K562 (cell line): ENCODE results near the gene SPATA45. TPM values are rescaled to one million over a fixed set of nuclear protein-coding genes. Genes with fewer than 3 reads are reported as not detected.

Source experiments
- ATAC-seq: fragments of 200-7000 bp; cut with Tn5 transposase; 3 replicates; pipeline ENCODE4 v1.9.1; 2020; ENCODE audit warnings: moderate library complexity
- BruUV-seq: library from RNA; stranded (reverse); fragments of 400-500 nt; replicated peaks from 2 replicates; lab custom pipeline; 2021; lab: Mats Ljungman, UMichigan
- CTCF ChIA-PET: fragments of 300-600 bp; formaldehyde crosslinking; extraction: SDS; loops from one replicate; lab custom pipeline; 2021; ENCODE audit warnings: low intra/inter-chr PET ratio; lab: Yijun Ruan, JAX
- POLR2A ChIA-PET: fragments of 300-600, 350-650 bp; sonication (Branson Sonifier 250); formaldehyde crosslinking; extraction: SDS; loops from one replicate; lab custom pipeline; 2021; ENCODE audit warnings: antibody characterized with exemption, inconsistent platforms; lab: Yijun Ruan, JAX
- DNase-seq, 4 experiments: peaks; one replicate each; pipeline versions ENCODE4 v3.0.0 to v3.0.0-alpha.2; 2011 to 2018; ENCODE audit warnings: low spot score in 3 of 4, mixed read lengths in 3 of 4; ENCODE audit errors: extremely low read depth in 1 of 4
- FAIRE-seq: peaks from 2 replicates; lab custom pipeline; 2011; peaks lifted over from hg19 to GRCh38; lab: Jason Lieb, UNC
- H2AFZ ChIP-seq: 2 replicates; pipeline ENCODE4 v1.6.0; 2011; ENCODE audit warnings: low read depth, low read length, control low read depth, inconsistent platforms
- H3K27ac ChIP-seq: fragments of 200-600 bp; 3 replicates; pipeline ENCODE4 v1.8.0; 2011; ENCODE audit warnings: low read depth, mild to moderate bottlenecking, control low read depth, inconsistent platforms, low read length, moderate library complexity, mixed read lengths; ENCODE audit errors: extremely low read depth
- H3K27me3 ChIP-seq, 2 experiments: fragments of 300-600 bp in 1 of 2; 2 replicates in 1 of 2; 3 replicates in 1 of 2; pipeline versions ENCODE4 v1.6.0 to v1.8.0; 2011; ENCODE audit warnings: inconsistent platforms in 2 of 2, low read length in 2 of 2, mild to moderate bottlenecking in 1 of 2, mixed read lengths in 1 of 2, moderate library complexity in 1 of 2; ENCODE audit not compliant: control insufficient read depth in 2 of 2, insufficient read depth in 2 of 2
- H3K36me3 ChIP-seq: fragments of 300-600 bp; 3 replicates; pipeline ENCODE4 v1.8.0; 2011; ENCODE audit warnings: mild to moderate bottlenecking, low read length, inconsistent platforms; ENCODE audit not compliant: control insufficient read depth, insufficient read depth
- H3K4me1 ChIP-seq, 2 experiments: fragments of 200-600 bp in 1 of 2; replicated peaks in 1 of 2; 2 replicates in 1 of 2; 3 replicates in 1 of 2; pipeline versions ENCODE4 v1.5.1 to v1.8.0; 2011; ENCODE audit warnings: inconsistent platforms in 2 of 2, low read length in 2 of 2, mild to moderate bottlenecking in 1 of 2, mixed read lengths in 1 of 2, moderate library complexity in 1 of 2; ENCODE audit not compliant: control insufficient read depth in 2 of 2, insufficient read depth in 2 of 2
- H3K4me2 ChIP-seq: 2 replicates; pipeline ENCODE4 v1.6.1; 2011; ENCODE audit warnings: low read length, control low read depth, inconsistent platforms, mixed read lengths; ENCODE audit not compliant: insufficient read depth
- H3K4me3 ChIP-seq: fragments of 200-600 bp; sonication (generic), shearing (Covaris generic); 2 replicates; pipeline ENCODE4 v1.5.1; 2016; ENCODE audit warnings: control low read depth, inconsistent platforms
- H3K79me2 ChIP-seq: fragments of 200-600 bp; 3 replicates; pipeline ENCODE4 v1.8.0; 2011; ENCODE audit warnings: low read length, inconsistent platforms; ENCODE audit not compliant: control insufficient read depth, insufficient read depth
- H3K9ac ChIP-seq, 2 experiments: 2 replicates each; pipeline versions ENCODE4 v1.6.0 to v1.6.1; 2011; ENCODE audit warnings: low read depth in 2 of 2, low read length in 2 of 2, control low read depth in 1 of 2, inconsistent platforms in 1 of 2, mild to moderate bottlenecking in 1 of 2, mixed read lengths in 1 of 2; ENCODE audit not compliant: insufficient read depth in 1 of 2
- H3K9me1 ChIP-seq: one replicate; pipeline ENCODE4 v1.6.0; 2011; ENCODE audit warnings: inconsistent platforms, mild to moderate bottlenecking, low read length, moderate library complexity; ENCODE audit not compliant: control insufficient read depth, insufficient read depth
- H3K9me3 ChIP-seq: replicated peaks from 2 replicates; pipeline ENCODE4 v1.5.1; 2011; ENCODE audit warnings: low read depth, low read length, inconsistent platforms; ENCODE audit not compliant: control insufficient read depth, insufficient read depth
- H4K20me1 ChIP-seq: replicated peaks from 2 replicates; pipeline ENCODE4 v1.6.1; 2011; ENCODE audit warnings: low read length, inconsistent platforms, mixed read lengths; ENCODE audit not compliant: control insufficient read depth, insufficient read depth
- ARID4B ChIP-seq: sonication (generic); formaldehyde crosslinking; IDR thresholded peaks from 2 replicates; pipeline ENCODE4 v1.8.0; 2022; ENCODE audit warnings: mild to moderate bottlenecking, missing genetic modification reagents
- ATF1 ChIP-seq, 2 experiments: fragments of 450-650 bp in 1 of 2; IDR thresholded peaks; 2 replicates each; pipeline ENCODE4 v1.6.1; 2016; ENCODE audit warnings: missing compliant biosample characterization in 1 of 2, missing genetic modification characterization in 1 of 2
- ATF7 ChIP-seq: fragments of 450-650 bp; IDR thresholded peaks from 2 replicates; pipeline ENCODE4 v1.7.1; 2014; ENCODE audit warnings: mild to moderate bottlenecking, moderate library complexity
- CCNT2 ChIP-seq: IDR thresholded peaks from 2 replicates; pipeline ENCODE4 v1.6.1; 2011; ENCODE audit warnings: borderline replicate concordance, low read depth, mild to moderate bottlenecking, moderate library complexity, mixed read lengths, low read length; ENCODE audit not compliant: insufficient read length; ENCODE audit errors: extremely low read depth
- CGGBP1 ChIP-seq: fragments of 250-450 bp; sonication (Bioruptor Pico); IDR thresholded peaks from 2 replicates; pipeline ENCODE4 v1.9.0; 2021; ENCODE audit warnings: mild to moderate bottlenecking
- EP300 ChIP-seq: IDR thresholded peaks from 2 replicates; pipeline ENCODE4 v1.6.1; 2012; ENCODE audit warnings: low read length, improper control_type of control experiment
- FOXK1 ChIP-seq: sonication (generic); formaldehyde crosslinking; IDR thresholded peaks from 2 replicates; pipeline ENCODE4 v1.8.0; 2022; ENCODE audit warnings: missing genetic modification reagents, mild to moderate bottlenecking, borderline replicate concordance
- FOXK2 ChIP-seq, 2 experiments: fragments of 450-650 bp; IDR thresholded peaks in 1 of 2; conservative IDR thresholded peaks in 1 of 2; 2 replicates each; pipeline ENCODE4 v1.6.1; 2016; ENCODE audit warnings: low read depth in 2 of 2, mild to moderate bottlenecking in 1 of 2
- MECOM ChIP-seq: fragments of 250-450 bp; sonication (Bioruptor Pico); IDR thresholded peaks from 2 replicates; pipeline ENCODE4 v1.8.0; 2022; ENCODE audit warnings: inconsistent platforms
- RBFOX2 ChIP-seq: fragments of 200-400 bp; formaldehyde crosslinking; IDR thresholded peaks from 2 replicates; pipeline ENCODE4 v1.6.1; 2017; ENCODE audit warnings: low read depth, mild to moderate bottlenecking, low read length, moderate library complexity
- SMAD1 ChIP-seq: fragments of 150-350 bp; IDR thresholded peaks from 2 replicates; pipeline ENCODE4 v1.6.1; 2014; ENCODE audit warnings: low read length, low read depth; ENCODE audit not compliant: partially characterized antibody
- USF2 ChIP-seq: sonication (generic); formaldehyde crosslinking; IDR thresholded peaks from 2 replicates; pipeline ENCODE4 v1.5.0; 2020; ENCODE audit warnings: missing genetic modification reagents
- WGBS: fragments of 100-300 bp; shearing (Covaris generic); methylation state at CpG from one replicate; pipeline ENCODE4 v1.1.6; 2016; ENCODE audit warnings: low coverage, mixed read lengths; ENCODE audit not compliant: insufficient coverage; ENCODE audit errors: missing lambda C conversion rate; 5-methylcytosine and 5-hydroxymethylcytosine counted together
- in situ Hi-C: fragments of 300-500 bp; cut with MboI; formaldehyde crosslinking; loops from 4 replicates; pipeline ENCODE4 v1.15.0; 2018; ENCODE audit warnings: inconsistent platforms, mixed read lengths
- intact Hi-C: fragments of 100-400 bp; cut with micrococcal nuclease; formaldehyde crosslinking; loops from 2 replicates; pipeline ENCODE4 v1.14.2; 2022
- polyA plus RNA-seq, 8 experiments: library from polyadenylated mRNA; depleted of rRNA in 4 of 8; stranded (reverse) in 5 of 8; unstranded in 3 of 8; fragments of >200 nt; fragmentation: Nextera tagmentation in 2 of 8; fragmentation: Illumina TruSeq in 1 of 8; extraction: Ambion mirVana in 2 of 8; extraction: Trizol in 1 of 8; gene quantifications; 2 replicates each; pipeline versions ENCODE4 v1.2.1 to v1.2.3, GENCODE V29; 2011 to 2014; ENCODE audit warnings: inconsistent platforms in 1 of 8, missing spikeins in 1 of 8
- total RNA-seq, 7 experiments: library from RNA; depleted of rRNA in 6 of 7; stranded (reverse); fragments of >200 nt in 6 of 7; fragmentation: Illumina TruSeq in 2 of 7; extraction: Trizol in 2 of 7; gene quantifications; 2 replicates each; pipeline versions ENCODE4 v1.2.1 to v1.2.3, GENCODE V29; 2011 to 2021; ENCODE audit warnings: low replicate concordance in 1 of 7

The SPATA45 gene
- total and polyA plus RNA-seq, 9 of the 15 experiments (the other 6 are each of a cell fraction or from before 2014, with no cell fraction given) = 0.18 TPM; not detected in 8

- peak; percentile 97 for TF ChIP-seq MECOM (CRISPR knock-in tag)
- TF ChIP-seq ATF7 = peak; percentile 75; the same call in 1 of the 2 replicates
- peak; percentile 68 for TF ChIP-seq SMAD1
- no peak for TF ChIP-seq CGGBP1 (CRISPR knock-in tag)
- TF ChIP-seq RBFOX2 = no peak
- peak; percentile 94 for TF ChIP-seq EP300
These were observed 13.5 kb upstream of the SPATA45 start (continued) for GRCh38 chr1:212860713-212861581.

- Histone ChIP-seq H3K27me3 (no peaks in the 10 kb centered on the region), H2AFZ (peak overlapping the region; percentile 97), H3K27ac (peak overlapping the region; percentile 85), H3K4me2 (peak overlapping the region; percentile 97), H4K20me1 (peaks cover 13% of the 10 kb centered on the region; the same call in 1 of the 2 replicates), H3K4me1 (peaks cover 29 to 31% of the 10 kb centered on the region in 2 experiments; a peak in 4 of 5 replicates), H3K79me2 (peaks cover 53% of the 10 kb centered on the region), H3K9me3 (no peaks in the 10 kb centered on the region), H3K36me3 (peaks cover 15% of the 10 kb centered on the region; the same call in 2 of the 3 replicates), H3K9me1 (no peaks in the 10 kb centered on the region), H3K9ac (peak overlapping the region; percentile 77 to 92), H3K4me3 (peak overlapping the region; percentile 69)
- DNase-seq = peak in 2 of 4 experiments; percentile 42 to 68
- POLR2A ChIA-PET = interaction anchor here (0.6 to 2.4 kb wide), 14 partner anchors 10 to 198 kb away, joined by 3 to 12 read pairs (median 4); partner anchors contain the start of gene SPATA45
- 7% methylated on average over 41 of the region's 54 CpGs for WGBS
- intact Hi-C loops = loop anchor here (5.0 kb wide), 1 partner anchor 59 kb away; no protein-coding TSS in a partner anchor
- in situ Hi-C loops = no loop called here
- TSS peak; percentile 63 for BruUV-seq
- CTCF ChIA-PET = no interaction called here
- peak; percentile 59 for FAIRE-seq
- peak; percentile 61 for ATAC-seq
- TF ChIP-seq ARID4B (0 out of 2 replicates have a peak, but pooled peaks have one; percentile 16), FOXK1 (CRISPR knock-in tag) (peak; percentile 64; the same call in 1 of the 2 replicates), CCNT2 (no peak), FOXK2 (conservative IDR thresholded peaks at IDR 0.05 in 1 of 2, IDR thresholded peaks at IDR 0.05 in 1 of 2; ENCODE audit: low read depth in 2 of 2) (no peak), USF2 (CRISPR knock-in tag) (no peak), ATF1 (CRISPR knock-in tag; IDR thresholded peaks at IDR 0.05) (no peak), ATF1 (tag; IDR thresholded peaks at IDR 0.05) (no peak)
These were observed 11.2 kb upstream of the SPATA45 start for GRCh38 chr1:212858461-212859265.
